HepG2 (cell line): ENCODE data around the gene XCL2. TPM values are rescaled to one million over a fixed set of nuclear protein-coding genes. Genes with fewer than 3 reads are reported as not detected.

Experiments used
- ARID3A ChIP-seq: IDR thresholded peaks from 2 replicates; pipeline ENCODE4 v1.6.1; 2012; ENCODE audit warnings: low read depth, low read length, improper control_type of control experiment
- ATF2 ChIP-seq: sonication (generic); formaldehyde crosslinking; IDR thresholded peaks from 2 replicates; pipeline ENCODE4 v1.4.0; 2020; ENCODE audit warnings: missing genetic modification reagents
- BHLHE40 ChIP-seq: IDR thresholded peaks from 2 replicates; pipeline ENCODE4 v1.6.1; 2011; ENCODE audit warnings: low read length, improper control_type of control experiment
- CHD2 ChIP-seq: IDR thresholded peaks from 2 replicates; pipeline ENCODE4 v1.6.1; 2011; ENCODE audit warnings: low read depth, low read length, improper control_type of control experiment
- ELF4 ChIP-seq: sonication (generic); formaldehyde crosslinking; IDR thresholded peaks from 2 replicates; pipeline ENCODE4 v1.5.0; 2020; ENCODE audit warnings: missing genetic modification reagents, mild to moderate bottlenecking, moderate library complexity, borderline replicate concordance
- ISL2 ChIP-seq: sonication (generic); formaldehyde crosslinking; IDR thresholded peaks from 2 replicates; pipeline ENCODE4 v1.5.0; 2020; ENCODE audit warnings: missing genetic modification reagents
- MEIS2 ChIP-seq: sonication (generic); formaldehyde crosslinking; IDR thresholded peaks from 2 replicates; pipeline ENCODE4 v1.9.0; 2021; ENCODE audit warnings: mild to moderate bottlenecking, missing genetic modification reagents
- NFE2 ChIP-seq: sonication (generic); formaldehyde crosslinking; IDR thresholded peaks from 2 replicates; pipeline ENCODE4 v1.4.0; 2020; ENCODE audit warnings: missing genetic modification reagents
- PREB ChIP-seq: sonication (generic); formaldehyde crosslinking; IDR thresholded peaks from 2 replicates; pipeline ENCODE4 v1.4.0; 2020; ENCODE audit warnings: missing genetic modification reagents
- RFXAP ChIP-seq: sonication (generic); formaldehyde crosslinking; IDR thresholded peaks from 2 replicates; pipeline ENCODE4 v1.4.0; 2020; ENCODE audit warnings: missing genetic modification reagents, borderline replicate concordance
- SOX13 ChIP-seq, 3 experiments: fragments of 450-650 bp in 1 of 3; sonication (generic) in 1 of 3; formaldehyde crosslinking in 1 of 3; IDR thresholded peaks in 2 of 3; conservative IDR thresholded peaks in 1 of 3; 2 replicates each; pipeline versions ENCODE4 v1.5.0 to v1.6.1; 2016 to 2020; ENCODE audit warnings: antibody characterized with exemption in 1 of 3, mild to moderate bottlenecking in 1 of 3, missing compliant biosample characterization in 1 of 3, missing genetic modification reagents in 1 of 3, moderate library complexity in 1 of 3
- TARDBP ChIP-seq: sonication (generic); formaldehyde crosslinking; IDR thresholded peaks from 2 replicates; pipeline ENCODE4 v1.8.0; 2022; ENCODE audit warnings: mild to moderate bottlenecking, missing genetic modification reagents
- TFDP1 ChIP-seq: IDR thresholded peaks from 2 replicates; pipeline ENCODE4 v1.6.1; 2016; ENCODE audit warnings: missing compliant biosample characterization, missing genetic modification reagents, borderline replicate concordance
- ZBTB20 ChIP-seq: sonication (generic); formaldehyde crosslinking; IDR thresholded peaks from 2 replicates; pipeline ENCODE4 v1.8.1; 2023; ENCODE audit warnings: missing genetic modification reagents, low read depth, mild to moderate bottlenecking, borderline replicate concordance
- ZC3H13 ChIP-seq: sonication (generic); formaldehyde crosslinking; IDR thresholded peaks from 2 replicates; pipeline ENCODE4 v1.8.1; 2023; ENCODE audit warnings: mild to moderate bottlenecking, missing genetic modification reagents, moderate library complexity
- ZFP36L2 ChIP-seq: sonication (generic); formaldehyde crosslinking; IDR thresholded peaks from 2 replicates; pipeline ENCODE4 v1.4.0; 2020; ENCODE audit warnings: missing genetic modification reagents
- ZNF24 ChIP-seq: fragments of 450-650 bp; IDR thresholded peaks from 2 replicates; pipeline ENCODE4 v1.6.1; 2017; ENCODE audit warnings: antibody characterized with exemption, mild to moderate bottlenecking
- ZNF367 ChIP-seq: sonication (generic); formaldehyde crosslinking; IDR thresholded peaks from 2 replicates; pipeline ENCODE4 v1.4.0; 2020; ENCODE audit warnings: missing genetic modification reagents, borderline replicate concordance
- ZNF510 ChIP-seq: sonication (generic); formaldehyde crosslinking; IDR thresholded peaks from 2 replicates; pipeline ENCODE4 v1.4.0; 2020; ENCODE audit warnings: low read depth, mild to moderate bottlenecking, missing genetic modification reagents
- ZNF703 ChIP-seq: sonication (generic); formaldehyde crosslinking; IDR thresholded peaks from 2 replicates; pipeline ENCODE4 v1.5.1; 2020; ENCODE audit warnings: missing genetic modification reagents, mild to moderate bottlenecking, moderate library complexity, borderline replicate concordance
- polyA plus RNA-seq, 8 experiments: library from polyadenylated mRNA; depleted of rRNA in 3 of 8; stranded (reverse) in 7 of 8; unstranded in 1 of 8; fragments of >200 nt; fragmentation: Illumina TruSeq in 4 of 8; extraction: Trizol in 4 of 8; gene quantifications; 2 replicates each; pipeline versions ENCODE4 v1.2.1 to v1.2.3, GENCODE V29; 2011 to 2016; ENCODE audit warnings: low read depth in 4 of 8, missing spikeins in 1 of 8, mixed read lengths in 1 of 8; ENCODE audit not compliant: insufficient read depth in 1 of 8
- total RNA-seq, 5 experiments: library from RNA; depleted of rRNA; stranded (reverse); fragments of >200 nt; fragmentation: Illumina TruSeq; extraction: Trizol; gene quantifications; 2 replicates each; pipeline ENCODE4 v1.2.3, GENCODE V29; 2016; ENCODE audit warnings: low read depth in 1 of 5
- TF ChIP-seq, protein P1 (sequence below): sonication (generic); formaldehyde crosslinking; IDR thresholded peaks from 2 replicates; pipeline ENCODE4 v1.5.1; 2020; ENCODE audit warnings: missing genetic modification reagents, mild to moderate bottlenecking, borderline replicate concordance
- TF ChIP-seq, protein P2 (sequence below): sonication (generic); formaldehyde crosslinking; IDR thresholded peaks from 2 replicates; pipeline ENCODE4 v1.9.0; 2021; ENCODE audit warnings: missing genetic modification reagents, borderline replicate concordance

The XCL2 gene
- total and polyA plus RNA-seq, 2 of the 13 experiments (the other 11 are each of a cell fraction or from before 2014, with no cell fraction given) = 0.50 TPM; not detected in 1

GRCh38 chr1:168551688-168552087 lies 7.9 kb upstream of the XCL2 start (continued):
- TF ChIP-seq, protein P1, sequence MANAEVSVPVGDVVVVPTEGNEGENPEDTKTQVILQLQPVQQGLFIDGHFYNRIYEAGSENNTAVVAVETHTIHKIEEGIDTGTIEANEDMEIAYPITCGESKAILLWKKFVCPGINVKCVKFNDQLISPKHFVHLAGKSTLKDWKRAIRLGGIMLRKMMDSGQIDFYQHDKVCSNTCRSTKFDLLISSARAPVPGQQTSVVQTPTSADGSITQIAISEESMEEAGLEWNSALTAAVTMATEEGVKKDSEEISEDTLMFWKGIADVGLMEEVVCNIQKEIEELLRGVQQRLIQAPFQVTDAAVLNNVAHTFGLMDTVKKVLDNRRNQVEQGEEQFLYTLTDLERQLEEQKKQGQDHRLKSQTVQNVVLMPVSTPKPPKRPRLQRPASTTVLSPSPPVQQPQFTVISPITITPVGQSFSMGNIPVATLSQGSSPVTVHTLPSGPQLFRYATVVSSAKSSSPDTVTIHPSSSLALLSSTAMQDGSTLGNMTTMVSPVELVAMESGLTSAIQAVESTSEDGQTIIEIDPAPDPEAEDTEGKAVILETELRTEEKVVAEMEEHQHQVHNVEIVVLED = no peak
- TF ChIP-seq CHD2 = no peak
- TF ChIP-seq ZNF510 = no peak
- TF ChIP-seq TARDBP = no peak
- TF ChIP-seq ZBTB20 (CRISPR knock-in tag) = peak; percentile 29; the same call in 1 of the 2 replicates
- TF ChIP-seq MEIS2 (CRISPR knock-in tag) = no peak
- TF ChIP-seq PREB = no peak
- 0 out of 2 replicates have a peak, but pooled peaks have one; percentile 22 for TF ChIP-seq ELF4 (CRISPR knock-in tag)
- TF ChIP-seq ZNF367 (CRISPR knock-in tag) = no peak
- no peak for TF ChIP-seq ZFP36L2
- no peak for TF ChIP-seq TFDP1 (CRISPR knock-in tag)
- TF ChIP-seq RFXAP = no peak
- no peak for TF ChIP-seq NFE2 (CRISPR knock-in tag)
- no peak for TF ChIP-seq ZC3H13 (CRISPR knock-in tag)
- peak; percentile 88 for TF ChIP-seq ARID3A
- TF ChIP-seq, protein P2, sequence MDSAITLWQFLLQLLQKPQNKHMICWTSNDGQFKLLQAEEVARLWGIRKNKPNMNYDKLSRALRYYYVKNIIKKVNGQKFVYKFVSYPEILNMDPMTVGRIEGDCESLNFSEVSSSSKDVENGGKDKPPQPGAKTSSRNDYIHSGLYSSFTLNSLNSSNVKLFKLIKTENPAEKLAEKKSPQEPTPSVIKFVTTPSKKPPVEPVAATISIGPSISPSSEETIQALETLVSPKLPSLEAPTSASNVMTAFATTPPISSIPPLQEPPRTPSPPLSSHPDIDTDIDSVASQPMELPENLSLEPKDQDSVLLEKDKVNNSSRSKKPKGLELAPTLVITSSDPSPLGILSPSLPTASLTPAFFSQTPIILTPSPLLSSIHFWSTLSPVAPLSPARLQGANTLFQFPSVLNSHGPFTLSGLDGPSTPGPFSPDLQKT = no peak
- TF ChIP-seq ATF2 = peak; percentile 41; the same call in 1 of the 2 replicates
- TF ChIP-seq SOX13 (IDR thresholded peaks at IDR 0.05) = no peak
- TF ChIP-seq SOX13 (CRISPR knock-in tag; conservative IDR thresholded peaks at IDR 0.05 in 1 of 2, IDR thresholded peaks at IDR 0.05 in 1 of 2) = peak in 1 of 2 experiments; percentile 95; a peak in 2 of 4 replicates
- no peak for TF ChIP-seq BHLHE40
- peak; percentile 90 for TF ChIP-seq ISL2 (CRISPR knock-in tag)
- no peak for TF ChIP-seq ZNF24
- no peak for TF ChIP-seq ZNF703 (CRISPR knock-in tag)
